ENCODE results near the gene NUAK2. TPM values are rescaled to one million over a fixed set of nuclear protein-coding genes. Genes with fewer than 3 reads are reported as not detected.

NUAK2 gene
- total and polyA plus RNA-seq, 4 donors = 4.2 to 14.1 (median 9.2) TPM

GRCh38 chr1:205346956-205347574 lies 25.5 kb upstream of the NUAK2 start:
- DNase-seq = no peak
- Histone ChIP-seq H3K36me3 (ENCODE audit: control insufficient read depth in 4 of 4, insufficient read depth in 4 of 4, low read length in 4 of 4) (no peaks in the 10 kb centered on the region), H3K27me3 (ENCODE audit: control insufficient read depth in 3 of 3, insufficient read depth in 3 of 3, low read length in 2 of 3) (peaks cover 0 to 40% (median 30%) of the 10 kb centered on the region in 3 donors), H3K27ac (ENCODE audit: low read depth in 1 of 2, low read length in 1 of 2) (no peak overlapping the region), H3K9ac (ENCODE audit: insufficient read depth in 1 of 2, low read length in 2 of 2) (no peak overlapping the region), H3K9me3 (ENCODE audit: control insufficient read depth in 4 of 4, insufficient read depth in 3 of 4, low read length in 3 of 4) (no peaks in the 10 kb centered on the region), H3K4me3 (no peak overlapping the region), H3K4me1 (ENCODE audit: control insufficient read depth in 5 of 5, insufficient read depth in 5 of 5, low read length in 5 of 5) (peaks cover 0 to 18% (median 6%) of the 10 kb centered on the region in 5 donors)
- 75% methylated on average over 10 of the region's 10 CpGs for WGBS, 2 donors
- no peak for TF ChIP-seq CTCF (IDR thresholded peaks at IDR 0.05; ENCODE audit: control extremely low read depth, extremely low read depth)
- ATAC-seq (ENCODE audit: insufficient read depth, low FRiP score) = no peak

GRCh38 chr1:205345761-205346160 lies 24.2 kb upstream of the NUAK2 start:
- no peak overlapping the region for H3K4me3 ChIP-seq
- TF ChIP-seq CTCF (IDR thresholded peaks at IDR 0.05; ENCODE audit: control extremely low read depth, extremely low read depth) = no peak
- H3K27ac ChIP-seq (ENCODE audit: low read depth in 1 of 2, low read length in 1 of 2) = no peak overlapping the region
- no peaks in the 10 kb centered on the region for H3K9me3 ChIP-seq (ENCODE audit: control insufficient read depth in 4 of 4, insufficient read depth in 3 of 4, low read length in 3 of 4)
- H3K4me1 ChIP-seq (ENCODE audit: control insufficient read depth in 5 of 5, insufficient read depth in 5 of 5, low read length in 5 of 5) = peaks cover 0 to 18% (median 6%) of the 10 kb centered on the region in 5 donors
- no peaks in the 10 kb centered on the region for H3K36me3 ChIP-seq (ENCODE audit: control insufficient read depth in 4 of 4, insufficient read depth in 4 of 4, low read length in 4 of 4)
- peaks cover 0 to 43% (median 32%) of the 10 kb centered on the region in 3 donors for H3K27me3 ChIP-seq (ENCODE audit: control insufficient read depth in 3 of 3, insufficient read depth in 3 of 3, low read length in 2 of 3)
- DNase-seq (no peak), ATAC-seq (ENCODE audit: insufficient read depth, low FRiP score) (no peak)
- WGBS, 2 donors = 91 to 93% methylated on average over 11 of the region's 11 CpGs
- no peak overlapping the region for H3K9ac ChIP-seq (ENCODE audit: insufficient read depth in 1 of 2, low read length in 2 of 2)

- peak overlapping the region; percentile 15 for H3K4me3 ChIP-seq
- ATAC-seq (ENCODE audit: insufficient read depth, low FRiP score) (no peak), DNase-seq (peak in 1 of 3 donors; percentile 45)
- no peak overlapping the region for H3K9ac ChIP-seq (ENCODE audit: insufficient read depth in 1 of 2, low read length in 2 of 2)
- 11 to 14% methylated on average over 50 to 59 of the region's 59 CpGs for WGBS, 2 donors
- no peak for TF ChIP-seq CTCF (IDR thresholded peaks at IDR 0.05; ENCODE audit: control extremely low read depth, extremely low read depth)
- no peaks in the 10 kb centered on the region for H3K9me3 ChIP-seq (ENCODE audit: control insufficient read depth in 4 of 4, insufficient read depth in 3 of 4, low read length in 3 of 4)
- H3K4me1 ChIP-seq (ENCODE audit: control insufficient read depth in 5 of 5, insufficient read depth in 5 of 5, low read length in 5 of 5) = peaks cover 0 to 11% (median 6%) of the 10 kb centered on the region in 5 donors
- no peak overlapping the region for H3K27ac ChIP-seq (ENCODE audit: low read depth in 1 of 2, low read length in 1 of 2)
- H3K36me3 ChIP-seq (ENCODE audit: control insufficient read depth in 4 of 4, insufficient read depth in 4 of 4, low read length in 4 of 4) = no peaks in the 10 kb centered on the region
- H3K27me3 ChIP-seq (ENCODE audit: control insufficient read depth in 3 of 3, insufficient read depth in 3 of 3, low read length in 2 of 3) = peaks cover 0 to 43% (median 32%) of the 10 kb centered on the region in 3 donors
Observed at GRCh38 chr1:205344066-205344928, 22.8 kb upstream of the NUAK2 start.
